Stimulated activated CD8-positive, alpha-beta memory T cell treated with anti-CD3 and anti-CD28 coated beads, Interleukin-7, amount 100 ng/mL, for 48 hours (primary cell): ENCODE data around the gene TOX3.

Source experiments
- DNase-seq, 2 donors: peaks; one replicate each; pipeline ENCODE4 v3.0.0-alpha.2; 2020; ENCODE audit warnings: low read depth in 1 of 2; ENCODE audit errors: extremely low read depth in 1 of 2

The TOX3 gene

GRCh38 chr16:52405441-52405840 is 141.5 kb downstream of the TOX3 start:
- no peak for DNase-seq

GRCh38 chr16:52404546-52404945 is 142.4 kb downstream of the TOX3 start:
- no peak for DNase-seq

- no peak for DNase-seq
Observed at GRCh38 chr16:52399116-52399515, 147.8 kb downstream of the TOX3 start.

- DNase-seq, result no peak
Observed at GRCh38 chr16:52398491-52398960, 148.4 kb downstream of the TOX3 start.

DNA sequence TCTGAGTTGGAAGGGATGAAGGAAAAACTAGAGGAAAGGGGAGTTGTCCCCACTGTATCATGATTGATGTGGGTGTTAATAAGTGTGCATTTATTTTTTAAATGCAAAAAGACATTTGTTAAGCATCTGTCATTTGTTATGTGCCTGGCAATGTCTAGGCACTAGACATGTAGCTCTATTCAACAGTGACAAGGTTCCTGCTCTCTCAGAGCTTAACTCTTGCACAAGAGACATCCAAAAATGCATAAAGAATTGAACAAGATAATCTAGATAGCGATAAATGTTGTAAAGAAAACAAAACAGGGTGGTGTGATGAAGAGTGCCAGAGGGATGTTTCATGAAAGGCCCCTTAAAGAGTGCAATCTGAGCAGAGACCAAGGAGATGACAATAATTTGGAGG is 148.9 kb downstream of the TOX3 start:
- no peak for DNase-seq

- no peak for DNase-seq
Observed at GRCh38 chr16:52393448-52393847, 153.5 kb downstream of the TOX3 start.

- DNase-seq, result no peak
Observed at GRCh38 chr16:52389045-52389444, 157.9 kb downstream of the TOX3 start.
